GM21360 (cell line): ENCODE measurements around the gene PIP.
A peak's percentile ranks its signal among the peaks of the same experiment; 100 is the strongest.
"Not testable (repeated sequence)": the region's sequence is repeated elsewhere in the genome, so short reads cannot be mapped to it uniquely, and the experiment has no call there.

Experiments used
- ATAC-seq: cut with Tn5 transposase; IDR thresholded peaks from one replicate; pipeline ENCODE4 v1.9.1; 2021; ENCODE audit warnings: mild to moderate bottlenecking, moderate library complexity; ENCODE audit not compliant: unreplicated experiment

Gene PIP

GRCh38 chr7:143131781-143132180, at the start of gene PIP:
PIP (plus strand) TSS chr7:143132077; CDS start chr7:143132117, 40 bp downstream.
- ATAC-seq, result no peak

- ATAC-seq, result peak; percentile 55
Observed at GRCh38 chr7:143085109-143085508, 46.8 kb upstream of the PIP start.

GRCh38 chr7:143085610-143086009, 46.3 kb upstream of the PIP start:
- ATAC-seq, result not testable (repeated sequence)

- ATAC-seq, result not testable (repeated sequence)
Observed at GRCh38 chr7:143088549-143089231, 43.2 kb upstream of the PIP start.

- ATAC-seq, result no peak
Observed at GRCh38 chr7:143096146-143096545, 35.7 kb upstream of the PIP start.

GRCh38 chr7:143099579-143099978, 32.3 kb upstream of the PIP start:
- ATAC-seq, result not testable (repeated sequence)

GRCh38 chr7:143104759-143105158, 27.1 kb upstream of the PIP start:
- no peak for ATAC-seq

- not testable (repeated sequence) for ATAC-seq
Observed at GRCh38 chr7:143108019-143108418, 23.9 kb upstream of the PIP start.

GRCh38 chr7:143117395-143117794, 14.5 kb upstream of the PIP start:
- ATAC-seq, result no peak

- no peak for ATAC-seq
Observed at GRCh38 chr7:143120691-143121405, 11.0 kb upstream of the PIP start.

- ATAC-seq, result not testable (repeated sequence)
Observed at GRCh38 chr7:143123326-143123725, 8.6 kb upstream of the PIP start.

GRCh38 chr7:143126146-143126545, 5.7 kb upstream of the PIP start:
- ATAC-seq, result no peak

GRCh38 chr7:143129051-143129450, 2.8 kb upstream of the PIP start:
- no peak for ATAC-seq

- ATAC-seq, result no peak
Observed at GRCh38 chr7:143129477-143129876, 2.4 kb upstream of the PIP start.

- ATAC-seq, result no peak
Observed at GRCh38 chr7:143130541-143130940, 1.3 kb upstream of the PIP start.

GRCh38 chr7:143147070-143147469, 15.2 kb downstream of the PIP start:
- ATAC-seq, result no peak

GRCh38 chr7:143148050-143148449, 16.2 kb downstream of the PIP start:
- no peak for ATAC-seq

- ATAC-seq, result no peak
Observed at GRCh38 chr7:143148651-143149050, 16.8 kb downstream of the PIP start.

- ATAC-seq, result not testable (repeated sequence)
Observed at GRCh38 chr7:143150696-143151095, 18.8 kb downstream of the PIP start.

- ATAC-seq, result not testable (repeated sequence)
Observed at GRCh38 chr7:143158617-143159016, 26.7 kb downstream of the PIP start.

GRCh38 chr7:143171697-143172096, 39.8 kb downstream of the PIP start:
- ATAC-seq, result no peak

- no peak for ATAC-seq
Observed at GRCh38 chr7:143172354-143172753, 40.5 kb downstream of the PIP start.
